ENCODE measurements around the gene CNTF.

The CNTF gene

GRCh38 chr11:58608331-58608730 is 14.1 kb upstream of the CNTF start:
- DNase-seq, result no peak

GRCh38 chr11:58609723-58610122 is 12.7 kb upstream of the CNTF start:
- DNase-seq, result no peak

- DNase-seq, result no peak
These were observed 9.2 kb upstream of the CNTF start for GRCh38 chr11:58613228-58613627.

- DNase-seq, result no peak
These were observed 6.9 kb upstream of the CNTF start for GRCh38 chr11:58615559-58615958.

GRCh38 chr11:58616594-58616993 is 5.9 kb upstream of the CNTF start:
- DNase-seq, result peak; percentile 40

- no peak for DNase-seq
These were observed 4.4 kb upstream of the CNTF start for GRCh38 chr11:58617976-58618557.

GRCh38 chr11:58621586-58622262 is 741 bp upstream of the CNTF start:
- DNase-seq, result no peak

GRCh38 chr11:58625086-58625485 is 2.6 kb downstream of the CNTF start:
- DNase-seq, result no peak

- no peak for DNase-seq
These were observed 3.5 kb downstream of the CNTF start for GRCh38 chr11:58625826-58626460.

- DNase-seq, result no peak
These were observed 4.5 kb downstream of the CNTF start for GRCh38 chr11:58626934-58627483.

GRCh38 chr11:58628446-58628845 is 6.0 kb downstream of the CNTF start:
- DNase-seq, result no peak

GRCh38 chr11:58629857-58630256 is 7.4 kb downstream of the CNTF start:
- DNase-seq, result peak; percentile 48

- no peak for DNase-seq
These were observed 8.9 kb downstream of the CNTF start for GRCh38 chr11:58631378-58631777.

GRCh38 chr11:58632510-58632909 is 10.0 kb downstream of the CNTF start:
- no peak for DNase-seq

GRCh38 chr11:58636587-58636986 is 14.1 kb downstream of the CNTF start:
- DNase-seq, result no peak

- no peak for DNase-seq
These were observed 14.9 kb downstream of the CNTF start for GRCh38 chr11:58637371-58637770.

- no peak for DNase-seq
These were observed 16.6 kb downstream of the CNTF start for GRCh38 chr11:58639103-58639502.

GRCh38 chr11:58639669-58640068 is 17.2 kb downstream of the CNTF start:
- DNase-seq, result no peak

GRCh38 chr11:58640386-58641023 is 18.0 kb downstream of the CNTF start:
- no peak for DNase-seq

- DNase-seq, result no peak
These were observed 18.9 kb downstream of the CNTF start for GRCh38 chr11:58641341-58641740.

GRCh38 chr11:58641803-58642581 is 19.5 kb downstream of the CNTF start:
- DNase-seq, result no peak

GRCh38 chr11:58645854-58646253 is 23.4 kb downstream of the CNTF start:
- DNase-seq, result no peak

GRCh38 chr11:58647141-58647699 is 24.8 kb downstream of the CNTF start:
- DNase-seq, result no peak

Measured in DMS53 (cell line).